ENCODE results near the gene LDB2.
"Not testable (repeated sequence)": the region's sequence is repeated elsewhere in the genome, so short reads cannot be mapped to it uniquely, and the experiment has no call there.

The LDB2 gene

GRCh38 chr4:16897991-16898827, at the start of gene LDB2:
Gene LDB2 (minus strand): TSS chr4:16898645.
- no peak for DNase-seq

GRCh38 chr4:16942491-16942890, 44.0 kb upstream of the LDB2 start:
- DNase-seq: no peak

- DNase-seq: no peak
Measured at GRCh38 chr4:16939178-16939577, 40.7 kb upstream of the LDB2 start.

GRCh38 chr4:16938512-16939040, 40.1 kb upstream of the LDB2 start:
- DNase-seq: no peak

GRCh38 chr4:16931339-16932305, 33.2 kb upstream of the LDB2 start:
- DNase-seq: no peak

- DNase-seq: no peak
Measured at GRCh38 chr4:16926214-16926613, 27.8 kb upstream of the LDB2 start.

- DNase-seq: not testable (repeated sequence)
Measured at GRCh38 chr4:16918716-16919115, 20.3 kb upstream of the LDB2 start.

- peak; percentile 60 to 74 for DNase-seq
Measured at GRCh38 chr4:16916719-16917337, 18.4 kb upstream of the LDB2 start.

GRCh38 chr4:16916031-16916430, 17.6 kb upstream of the LDB2 start:
- DNase-seq: no peak

- DNase-seq: no peak
Measured at GRCh38 chr4:16914208-16914607, 15.8 kb upstream of the LDB2 start.

- no peak for DNase-seq
Measured at GRCh38 chr4:16912896-16913295, 14.5 kb upstream of the LDB2 start.

- DNase-seq: no peak
Measured at GRCh38 chr4:16909281-16909680, 10.8 kb upstream of the LDB2 start.

- DNase-seq: no peak
Measured at GRCh38 chr4:16908377-16909021, 10.1 kb upstream of the LDB2 start.

- no peak for DNase-seq
Measured at GRCh38 chr4:16900325-16900724, 1.9 kb upstream of the LDB2 start.

GRCh38 chr4:16896881-16897750, 1.3 kb downstream of the LDB2 start:
- no peak for DNase-seq

GRCh38 chr4:16894406-16894805, 4.0 kb downstream of the LDB2 start:
- DNase-seq: no peak

- no peak for DNase-seq
Measured at GRCh38 chr4:16893141-16893651, 5.2 kb downstream of the LDB2 start.

GRCh38 chr4:16890651-16891050, 7.8 kb downstream of the LDB2 start:
- DNase-seq: peak in 1 of 2 donors; percentile 19

GRCh38 chr4:16889945-16890344, 8.5 kb downstream of the LDB2 start:
- no peak for DNase-seq

- DNase-seq: no peak
Measured at GRCh38 chr4:16887887-16888286, 10.6 kb downstream of the LDB2 start.
